GM23338 (cell line): Measurements from ENCODE around the gene CCDC152. TPM values are rescaled to one million over a fixed set of nuclear protein-coding genes. Genes with fewer than 3 reads are reported as not detected.

Source experiments
- CTCF ChIP-seq, 2 experiments: fragments of 200-600 bp in 1 of 2; sonication (generic) in 1 of 2; conservative IDR thresholded peaks; 2 replicates each; pipeline versions ENCODE4 v1.5.1 to v1.6.1; 2016 to 2017; ENCODE audit warnings: antibody characterized with exemption in 2 of 2, low read depth in 2 of 2, mild to moderate bottlenecking in 2 of 2, moderate library complexity in 1 of 2
- ETS1 ChIP-seq: IDR thresholded peaks from 2 replicates; pipeline ENCODE4 v1.6.1; 2016; ENCODE audit warnings: antibody characterized with exemption
- NANOG ChIP-seq: IDR thresholded peaks from 2 replicates; pipeline ENCODE4 v1.6.1; 2016; ENCODE audit warnings: antibody characterized with exemption, borderline replicate concordance
- REST ChIP-seq: IDR thresholded peaks from one replicate; pipeline ENCODE4 v1.6.1; 2018; ENCODE audit warnings: antibody characterized with exemption; ENCODE audit not compliant: unreplicated experiment
- STAT1 ChIP-seq: IDR thresholded peaks from one replicate; pipeline ENCODE4 v1.6.1; 2016; ENCODE audit warnings: antibody characterized with exemption; ENCODE audit not compliant: unreplicated experiment
- ZNF462 ChIP-seq: fragments of 250-450 bp; sonication (Bioruptor Pico); IDR thresholded peaks from 2 replicates; pipeline ENCODE4 v1.5.0; 2020; ENCODE audit warnings: mild to moderate bottlenecking, moderate library complexity
- polyA plus RNA-seq: library from polyadenylated mRNA; unstranded; fragments of >200 nt; fragmentation: Nextera tagmentation; extraction: Ambion mirVana; gene quantifications from 2 replicates; pipeline ENCODE4 v1.2.1, GENCODE V29; 2016
- total RNA-seq: library from RNA; depleted of rRNA; stranded (reverse); fragments of >200 nt; shearing (Covaris generic); gene quantifications from 2 replicates; pipeline ENCODE4 v1.2.3, GENCODE V29; 2014

CCDC152 gene
- total and polyA plus RNA-seq, 2 experiments from 2014 or later, result 16.2 to 75.9 TPM

- TF ChIP-seq ZNF462 (CRISPR knock-in tag) (no peak), STAT1 (no peak), ETS1 (no peak), CTCF (conservative IDR thresholded peaks at IDR 0.05; ENCODE audit: low read depth in 2 of 2) (no peak), REST (no peak), NANOG (no peak)
Observed at GRCh38 chr5:42799241-42799608, 42.6 kb downstream of the CCDC152 start (continued).
